Endothelial cell of umbilical vein (primary cell): Measurements from ENCODE around the gene ABCA6.

Experiments
- CTCF ChIP-seq, 2 donors: IDR thresholded peaks; 1 replicate in 1 of 2; 2 replicates in 1 of 2; pipeline ENCODE4 v1.5.1; 2011; ENCODE audit warnings: low read length in 2 of 2, mild to moderate bottlenecking in 2 of 2, moderate library complexity in 2 of 2, control low read depth in 1 of 2, inconsistent platforms in 1 of 2, low read depth in 1 of 2; ENCODE audit not compliant: insufficient read depth in 1 of 2; ENCODE audit errors: extremely low read depth in 1 of 2
- EZH2 ChIP-seq: IDR thresholded peaks from 2 replicates; pipeline ENCODE4 v1.6.1; 2012; ENCODE audit warnings: borderline replicate concordance, low read depth, mild to moderate bottlenecking, moderate library complexity, low read length, inconsistent platforms; ENCODE audit not compliant: severe bottlenecking
- GATA2 ChIP-seq: IDR thresholded peaks from 2 replicates; pipeline ENCODE4 v1.7.0; 2011; ENCODE audit warnings: low read depth, mild to moderate bottlenecking, moderate library complexity, mixed read lengths, low read length; ENCODE audit not compliant: insufficient read length, insufficient read depth
- JUN ChIP-seq: IDR thresholded peaks from 2 replicates; pipeline ENCODE4 v1.6.1; 2011; ENCODE audit warnings: borderline replicate concordance, low read depth; ENCODE audit not compliant: insufficient read length, insufficient read depth
- MAX ChIP-seq: IDR thresholded peaks from 2 replicates; pipeline ENCODE4 v1.6.1; 2011; ENCODE audit not compliant: insufficient read depth, insufficient read length
- MYC ChIP-seq: IDR thresholded peaks from one replicate; pipeline ENCODE4 v1.6.1; 2011; ENCODE audit warnings: mild to moderate bottlenecking, low read depth, low read length
- POLR2A ChIP-seq: IDR thresholded peaks from 2 replicates; pipeline ENCODE4 v1.6.1; 2012; ENCODE audit warnings: low read depth, mild to moderate bottlenecking, control low read depth, low read length
- POLR2AphosphoS5 ChIP-seq: IDR thresholded peaks from 2 replicates; pipeline ENCODE4 v1.6.1; 2012; ENCODE audit warnings: low read depth, mild to moderate bottlenecking, control low read depth, low read length, moderate library complexity; ENCODE audit not compliant: insufficient read depth

DNA sequence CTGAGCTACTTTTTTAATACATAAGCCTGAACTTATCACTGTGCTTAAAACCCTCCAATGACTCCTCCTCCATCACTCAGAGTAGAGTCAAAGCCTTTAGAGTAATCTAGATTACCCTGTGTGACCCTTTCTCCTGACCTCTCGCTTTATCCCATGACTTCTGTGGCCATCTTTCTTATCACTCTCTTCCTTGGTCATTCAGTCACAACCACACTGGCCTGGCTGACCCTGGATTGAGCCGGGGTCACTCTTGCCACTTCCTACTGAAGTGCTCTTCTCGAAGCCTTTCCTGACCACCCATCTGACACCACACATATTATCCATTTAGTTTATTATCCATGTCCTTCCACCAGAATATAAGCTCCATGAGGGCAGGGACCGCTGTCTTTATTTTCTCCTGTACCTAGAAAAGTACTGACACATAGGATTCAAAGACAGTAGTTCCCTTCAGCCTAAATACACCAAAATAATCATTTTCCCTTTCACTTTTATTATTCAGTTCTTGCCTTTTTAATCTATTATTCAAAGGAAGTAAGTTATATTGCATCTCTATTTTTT, 53.0 kb downstream of the ABCA6 start:
- TF ChIP-seq CTCF (IDR thresholded peaks at IDR 0.05; ENCODE audit: extremely low read depth in 1 of 2, insufficient read depth in 1 of 2, low read depth in 1 of 2, low read length in 2 of 2) (no peak), POLR2A (no peak), MYC (no peak), EZH2 (no peak), JUN (no peak), GATA2 (no peak), POLR2AphosphoS5 (no peak), MAX (no peak)
